Measurements from ENCODE around the gene CAAP1.
"Not testable (repeated sequence)": the region's sequence is repeated elsewhere in the genome, so short reads cannot be mapped to it uniquely, and the experiment has no call there.

The CAAP1 gene

DNA sequence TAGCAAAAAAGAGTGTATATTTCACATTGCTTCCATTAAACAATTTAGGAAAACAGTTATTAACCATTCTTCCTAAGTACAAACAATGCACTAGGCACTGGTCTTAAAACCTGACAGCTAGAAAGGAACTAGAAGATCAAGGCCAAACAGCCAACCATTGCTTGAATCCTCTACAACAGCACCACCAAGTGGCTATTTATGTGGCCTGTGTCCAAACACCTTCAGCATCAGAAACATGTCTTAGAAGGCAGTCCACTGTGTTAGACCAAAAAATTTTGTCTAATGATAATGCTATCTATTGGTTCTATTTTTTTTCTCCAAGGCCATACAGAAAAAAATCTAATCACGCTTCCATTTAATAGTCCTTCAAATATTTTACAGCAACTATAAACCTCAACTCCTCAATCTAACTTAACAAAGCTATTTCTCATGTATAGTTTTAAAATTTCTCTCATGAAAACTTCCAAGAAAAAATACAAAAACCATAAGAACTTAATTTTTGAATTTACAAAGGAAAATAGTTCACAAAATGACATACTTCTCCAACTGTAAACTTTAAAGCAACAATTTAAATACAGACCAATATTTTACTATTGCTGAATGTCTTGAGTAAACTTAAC, 36.1 kb downstream of the CAAP1 start:
- TF ChIP-seq, protein P1, sequence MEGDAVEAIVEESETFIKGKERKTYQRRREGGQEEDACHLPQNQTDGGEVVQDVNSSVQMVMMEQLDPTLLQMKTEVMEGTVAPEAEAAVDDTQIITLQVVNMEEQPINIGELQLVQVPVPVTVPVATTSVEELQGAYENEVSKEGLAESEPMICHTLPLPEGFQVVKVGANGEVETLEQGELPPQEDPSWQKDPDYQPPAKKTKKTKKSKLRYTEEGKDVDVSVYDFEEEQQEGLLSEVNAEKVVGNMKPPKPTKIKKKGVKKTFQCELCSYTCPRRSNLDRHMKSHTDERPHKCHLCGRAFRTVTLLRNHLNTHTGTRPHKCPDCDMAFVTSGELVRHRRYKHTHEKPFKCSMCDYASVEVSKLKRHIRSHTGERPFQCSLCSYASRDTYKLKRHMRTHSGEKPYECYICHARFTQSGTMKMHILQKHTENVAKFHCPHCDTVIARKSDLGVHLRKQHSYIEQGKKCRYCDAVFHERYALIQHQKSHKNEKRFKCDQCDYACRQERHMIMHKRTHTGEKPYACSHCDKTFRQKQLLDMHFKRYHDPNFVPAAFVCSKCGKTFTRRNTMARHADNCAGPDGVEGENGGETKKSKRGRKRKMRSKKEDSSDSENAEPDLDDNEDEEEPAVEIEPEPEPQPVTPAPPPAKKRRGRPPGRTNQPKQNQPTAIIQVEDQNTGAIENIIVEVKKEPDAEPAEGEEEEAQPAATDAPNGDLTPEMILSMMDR (IDR thresholded peaks at IDR 0.05; ENCODE audit: borderline replicate concordance, control extremely low read depth, extremely low read depth, insufficient read depth, missing control alignments): peak; percentile 50
- peak; percentile 47 for DNase-seq (ENCODE audit: low spot score)
- in situ Hi-C loops (cut with MboI; ENCODE audit: low sequenced_read_pairs, unreplicated experiment): no loop called here

DNA sequence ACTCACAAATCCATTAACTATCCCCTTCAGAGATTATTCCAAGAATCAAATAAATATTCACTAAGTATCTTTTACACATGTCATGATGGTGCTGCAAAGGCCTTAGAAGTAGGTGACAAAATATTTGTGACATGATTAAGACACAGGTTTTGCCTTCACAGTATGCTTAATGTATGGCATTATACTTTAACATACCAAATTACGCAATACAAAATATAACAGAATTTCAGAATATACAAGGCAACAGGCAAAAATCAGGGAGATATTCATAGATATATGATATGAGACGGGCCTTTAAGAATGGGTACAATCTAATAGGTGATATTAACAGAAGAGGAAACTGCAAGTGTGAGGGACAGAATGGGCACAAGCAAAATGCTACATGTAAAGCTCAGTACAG, 41.6 kb downstream of the CAAP1 start:
- TF ChIP-seq, protein P1 (IDR thresholded peaks at IDR 0.05; ENCODE audit: borderline replicate concordance, control extremely low read depth, extremely low read depth, insufficient read depth, missing control alignments): no peak
- DNase-seq (ENCODE audit: low spot score): no peak
- in situ Hi-C loops (cut with MboI; ENCODE audit: low sequenced_read_pairs, unreplicated experiment): no loop called here

DNA sequence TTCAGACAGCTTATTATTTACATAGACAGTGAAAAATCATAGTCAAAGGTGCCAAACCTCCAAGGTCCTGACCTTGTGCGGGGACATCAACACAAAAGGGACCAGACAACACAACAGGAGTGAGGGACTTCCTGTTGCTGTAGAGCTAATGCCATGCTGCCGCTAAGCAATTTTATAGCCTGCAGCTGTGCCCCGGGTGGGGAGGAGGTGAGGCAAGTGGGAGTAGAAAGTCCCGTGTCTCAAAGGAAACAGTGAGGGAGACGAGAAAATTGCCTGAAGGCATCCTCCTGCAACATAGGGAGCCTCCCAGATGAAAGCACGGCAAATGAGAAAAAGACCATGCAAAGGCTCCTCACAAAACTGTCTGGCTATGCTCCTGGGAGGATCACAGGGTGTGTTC, 58.8 kb downstream of the CAAP1 start:
- TF ChIP-seq, protein P1 (IDR thresholded peaks at IDR 0.05; ENCODE audit: borderline replicate concordance, control extremely low read depth, extremely low read depth, insufficient read depth, missing control alignments): no peak
- DNase-seq (ENCODE audit: low spot score): no peak
- in situ Hi-C loops (cut with MboI; ENCODE audit: low sequenced_read_pairs, unreplicated experiment): no loop called here

DNA sequence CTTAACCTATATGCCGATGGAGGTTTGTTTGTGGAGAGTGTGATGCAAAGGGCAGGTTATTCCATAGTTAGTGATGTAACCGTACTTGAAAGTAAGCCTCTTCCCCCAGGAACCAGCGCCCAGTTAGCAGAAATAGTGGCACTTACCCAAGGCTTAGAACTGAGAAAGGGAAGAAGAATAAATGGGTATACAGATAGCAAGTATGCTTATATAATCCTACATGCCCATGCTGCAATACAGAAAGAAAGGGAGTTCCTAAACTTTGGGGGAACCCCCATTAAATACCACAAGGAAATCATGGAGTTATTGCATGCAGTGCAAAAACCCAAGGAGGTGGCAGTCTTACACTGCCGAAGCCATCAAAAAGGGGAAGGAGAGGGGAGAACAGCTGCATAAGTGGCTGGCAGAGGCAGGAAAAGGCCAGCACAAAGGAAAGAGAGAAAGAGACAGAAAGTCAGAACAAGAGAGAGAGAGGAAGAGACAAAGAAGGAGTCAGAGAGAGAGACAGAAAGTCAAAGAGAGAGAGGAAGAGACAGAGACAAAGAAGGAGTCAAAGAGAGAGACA, 64.1 kb downstream of the CAAP1 start:
- in situ Hi-C loops (cut with MboI; ENCODE audit: low sequenced_read_pairs, unreplicated experiment); DNase-seq (ENCODE audit: low spot score): not testable (repeated sequence)

DNA sequence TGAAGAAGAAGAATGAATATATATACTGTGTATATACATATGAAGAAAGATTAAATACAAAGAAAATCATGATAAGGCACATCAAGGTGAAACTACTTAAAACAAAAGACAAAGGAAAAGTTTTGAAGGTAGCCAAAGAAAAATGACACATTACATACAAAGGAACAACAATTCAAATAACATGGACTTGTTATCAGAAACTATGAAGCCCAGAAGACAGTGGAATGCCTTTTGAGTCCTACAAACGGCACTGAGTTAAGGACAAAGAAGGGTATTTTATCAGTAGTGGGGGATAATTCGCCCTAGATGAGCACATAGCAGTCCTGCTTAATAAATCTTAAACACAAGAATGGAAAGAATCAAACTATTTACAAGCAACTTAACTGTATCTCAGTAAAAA, 77.8 kb downstream of the CAAP1 start:
- in situ Hi-C loops (cut with MboI; ENCODE audit: low sequenced_read_pairs, unreplicated experiment): no loop called here
- DNase-seq (ENCODE audit: low spot score): no peak
- TF ChIP-seq, protein P1 (IDR thresholded peaks at IDR 0.05; ENCODE audit: borderline replicate concordance, control extremely low read depth, extremely low read depth, insufficient read depth, missing control alignments): no peak

DNA sequence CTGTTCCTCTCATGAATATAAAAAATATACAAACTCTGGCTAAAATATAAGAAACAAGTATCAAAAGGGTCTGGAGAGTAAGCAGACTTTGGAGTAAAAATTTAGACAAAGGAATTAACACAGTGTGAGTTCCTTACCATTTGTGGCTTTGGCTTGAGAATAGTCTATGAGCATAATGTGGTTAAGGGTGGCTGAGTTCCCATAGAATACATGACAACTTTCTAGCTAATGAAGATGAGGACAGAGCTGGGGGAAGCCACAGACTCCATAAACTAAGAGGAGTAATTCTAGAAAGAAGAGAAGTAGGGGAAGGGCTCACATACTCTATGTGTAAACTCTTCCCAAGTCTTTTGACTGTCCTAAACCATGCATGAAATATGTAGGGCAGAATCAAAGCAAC, 79.4 kb downstream of the CAAP1 start:
- in situ Hi-C loops (cut with MboI; ENCODE audit: low sequenced_read_pairs, unreplicated experiment): no loop called here
- no peak for DNase-seq (ENCODE audit: low spot score)
- TF ChIP-seq, protein P1 (IDR thresholded peaks at IDR 0.05; ENCODE audit: borderline replicate concordance, control extremely low read depth, extremely low read depth, insufficient read depth, missing control alignments): no peak

DNA sequence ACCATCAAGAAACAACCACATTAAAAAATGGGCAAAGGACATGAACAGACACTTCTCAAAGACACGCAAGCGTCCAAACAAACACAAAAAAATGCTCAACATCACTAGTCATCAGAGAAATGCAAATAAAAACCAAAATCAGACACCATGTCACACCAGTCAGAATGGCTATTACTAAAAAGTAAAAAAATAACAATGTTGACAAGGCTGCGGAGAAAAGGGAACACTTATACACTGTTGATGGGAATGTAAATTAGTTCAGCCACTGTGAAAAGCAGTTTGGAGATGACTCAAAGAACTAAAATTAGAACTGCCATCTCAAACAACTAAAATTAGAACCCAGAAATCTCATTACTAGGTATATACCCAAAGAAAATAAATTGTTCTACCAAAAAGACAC, 80.4 kb downstream of the CAAP1 start:
- DNase-seq (ENCODE audit: low spot score): no peak
- TF ChIP-seq, protein P1 (IDR thresholded peaks at IDR 0.05; ENCODE audit: borderline replicate concordance, control extremely low read depth, extremely low read depth, insufficient read depth, missing control alignments): no peak
- in situ Hi-C loops (cut with MboI; ENCODE audit: low sequenced_read_pairs, unreplicated experiment): no loop called here
